Measurements from ENCODE around the gene CLN5.

The CLN5 gene

GRCh38 chr13:77048681-77049080 lies 56.8 kb downstream of the CLN5 start:
- no peaks in the 10 kb centered on the region for H4K20me1 ChIP-seq
- peaks cover 94% of the 10 kb centered on the region for H3K36me3 ChIP-seq
- no peak overlapping the region for H3K9ac ChIP-seq
- no peaks in the 10 kb centered on the region for H3K9me3 ChIP-seq
- no peaks in the 10 kb centered on the region for H3K4me1 ChIP-seq
- no peak overlapping the region for H3K4me3 ChIP-seq
- H3K27ac ChIP-seq: no peak overlapping the region
- no peaks in the 10 kb centered on the region for H3K27me3 ChIP-seq
- no peak overlapping the region for H3K4me2 ChIP-seq
- TF ChIP-seq Cebpa-rat (IDR thresholded peaks at IDR 0.05): no peak

GRCh38 chr13:77053192-77053591 lies 61.3 kb downstream of the CLN5 start:
- peaks cover 94% of the 10 kb centered on the region for H3K36me3 ChIP-seq
- no peaks in the 10 kb centered on the region for H4K20me1 ChIP-seq
- TF ChIP-seq Cebpa-rat (IDR thresholded peaks at IDR 0.05): no peak
- no peak overlapping the region for H3K4me2 ChIP-seq
- H3K4me1 ChIP-seq: no peaks in the 10 kb centered on the region
- no peak overlapping the region for H3K9ac ChIP-seq
- H3K27ac ChIP-seq: no peak overlapping the region
- no peaks in the 10 kb centered on the region for H3K27me3 ChIP-seq
- H3K9me3 ChIP-seq: no peaks in the 10 kb centered on the region
- no peak overlapping the region for H3K4me3 ChIP-seq

Measured in BLaER1 (cell line).